NCI-H1436 (cell line): Measurements from ENCODE around the gene SETBP1.

Experiments used
- DNase-seq: peaks from one replicate; lab custom pipeline; 2025; lab: John Stamatoyannopoulos, UW

SETBP1 gene

GRCh38 chr18:44937960-44938719, 257.5 kb downstream of the SETBP1 start:
- DNase-seq = peak; percentile 70

DNA sequence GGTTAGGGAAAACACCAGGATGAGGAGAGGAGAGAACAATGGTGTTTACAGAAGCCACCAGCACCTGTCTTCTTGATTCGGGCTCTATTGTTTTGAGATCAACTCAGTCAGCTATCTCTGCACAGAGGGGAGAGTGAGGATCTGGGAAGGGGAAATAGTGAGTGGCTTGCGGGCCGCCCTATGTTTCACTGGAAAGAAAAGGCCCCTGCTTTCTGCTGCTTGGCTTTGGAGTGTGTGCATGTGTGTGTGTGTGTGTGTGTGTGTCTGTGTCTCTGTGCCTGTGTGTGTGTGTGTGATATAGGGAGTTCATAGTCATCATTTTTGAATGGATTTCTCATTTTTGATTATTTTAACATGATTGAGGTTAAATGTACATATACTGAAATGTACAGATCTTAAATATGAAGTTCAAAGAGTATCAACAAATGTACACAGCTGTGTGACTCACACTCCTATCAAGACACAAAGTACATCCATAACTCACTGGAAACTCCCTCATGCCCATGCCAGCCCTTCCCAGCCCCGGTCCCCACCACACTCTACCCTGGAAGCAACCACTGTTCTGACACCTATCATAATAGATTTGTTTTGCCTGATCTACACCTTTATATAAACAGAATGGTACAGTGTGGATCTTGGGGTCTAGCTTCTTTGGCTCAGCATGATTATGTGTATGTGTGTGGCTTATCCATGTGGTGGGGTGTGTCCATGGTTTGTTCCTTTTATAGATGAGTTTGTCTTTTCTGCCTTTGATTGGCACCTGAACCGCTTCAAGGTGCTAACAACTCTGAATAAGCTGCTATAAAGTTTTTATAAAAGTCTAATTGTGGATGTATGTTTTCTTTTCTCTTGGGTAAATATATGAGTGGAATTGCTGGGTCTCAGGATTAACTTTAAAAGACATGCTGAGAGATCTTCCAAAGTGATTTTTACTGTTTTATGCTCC, 258.3 kb downstream of the SETBP1 start:
- no peak for DNase-seq

GRCh38 chr18:44941516-44941915, 260.8 kb downstream of the SETBP1 start:
- no peak for DNase-seq

DNA sequence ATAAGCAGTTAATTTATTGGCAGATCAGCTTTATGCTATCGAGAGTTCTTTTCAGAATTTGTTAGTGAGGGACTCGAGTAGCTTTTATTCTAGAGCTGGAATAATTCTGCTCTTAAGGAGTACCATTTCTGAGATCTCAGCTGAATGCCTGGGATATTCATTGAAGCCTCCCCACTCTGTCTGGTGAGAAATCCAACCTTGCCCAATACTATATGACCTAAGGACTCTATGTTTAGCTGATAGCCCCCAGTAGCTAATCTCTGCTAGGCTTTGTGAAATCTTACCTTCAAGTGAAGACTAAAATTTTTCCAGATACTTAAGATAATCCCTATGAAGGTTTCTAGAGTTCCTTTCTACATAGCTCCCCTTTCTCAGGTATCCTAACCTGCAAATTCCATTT, 261.4 kb downstream of the SETBP1 start:
- DNase-seq = no peak

GRCh38 chr18:44943311-44943881, 262.7 kb downstream of the SETBP1 start:
- DNase-seq = no peak

GRCh38 chr18:44944461-44944860, 263.8 kb downstream of the SETBP1 start:
- DNase-seq = no peak

- DNase-seq = peak; percentile 62
Measured at GRCh38 chr18:44945888-44946401, 265.3 kb downstream of the SETBP1 start.

GRCh38 chr18:44946529-44947113, 265.9 kb downstream of the SETBP1 start:
- peak; percentile 82 for DNase-seq

GRCh38 chr18:44949967-44950366, 269.3 kb downstream of the SETBP1 start:
- DNase-seq = no peak

DNA sequence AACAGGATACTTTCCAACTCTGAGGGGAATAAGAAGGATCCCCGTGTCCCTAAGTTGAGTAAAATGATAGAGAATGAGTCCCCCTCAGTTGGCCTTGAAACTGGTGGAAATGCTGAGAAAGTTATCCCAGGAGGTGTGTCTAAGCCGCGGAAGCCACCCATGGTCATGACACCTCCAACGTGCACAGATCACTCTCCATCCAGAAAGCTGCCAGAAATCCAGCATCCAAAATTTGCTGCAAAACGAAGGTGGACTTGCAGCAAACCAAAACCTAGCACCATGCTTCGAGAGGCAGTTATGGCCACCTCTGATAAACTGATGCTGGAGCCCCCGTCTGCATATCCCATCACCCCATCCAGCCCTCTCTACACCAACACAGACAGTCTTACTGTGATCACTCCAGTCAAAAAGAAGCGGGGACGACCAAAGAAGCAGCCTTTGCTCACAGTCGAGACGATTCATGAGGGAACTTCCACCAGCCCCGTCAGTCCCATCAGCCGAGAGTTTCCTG, 270.1 kb downstream of the SETBP1 start:
- DNase-seq = no peak

DNA sequence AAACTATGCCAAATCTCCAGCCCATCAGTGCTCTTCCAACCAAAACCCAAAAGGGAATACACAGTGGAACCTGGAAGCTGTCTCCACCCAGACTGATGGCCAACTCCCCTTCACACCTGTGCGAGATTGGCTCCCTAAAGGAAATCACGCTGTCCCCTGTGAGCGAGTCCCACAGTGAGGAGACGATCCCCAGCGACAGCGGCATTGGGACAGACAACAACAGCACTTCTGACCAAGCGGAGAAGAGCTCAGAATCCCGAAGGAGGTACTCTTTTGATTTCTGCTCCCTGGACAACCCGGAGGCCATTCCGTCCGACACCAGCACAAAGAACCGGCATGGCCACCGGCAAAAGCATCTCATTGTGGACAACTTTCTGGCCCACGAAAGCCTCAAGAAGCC, 271.1 kb downstream of the SETBP1 start:
- no peak for DNase-seq

GRCh38 chr18:44954257-44954656, 273.6 kb downstream of the SETBP1 start:
- no peak for DNase-seq

- no peak for DNase-seq
Measured at GRCh38 chr18:44955825-44956224, 275.1 kb downstream of the SETBP1 start.

GRCh38 chr18:44957025-44957424, 276.3 kb downstream of the SETBP1 start:
- no peak for DNase-seq

DNA sequence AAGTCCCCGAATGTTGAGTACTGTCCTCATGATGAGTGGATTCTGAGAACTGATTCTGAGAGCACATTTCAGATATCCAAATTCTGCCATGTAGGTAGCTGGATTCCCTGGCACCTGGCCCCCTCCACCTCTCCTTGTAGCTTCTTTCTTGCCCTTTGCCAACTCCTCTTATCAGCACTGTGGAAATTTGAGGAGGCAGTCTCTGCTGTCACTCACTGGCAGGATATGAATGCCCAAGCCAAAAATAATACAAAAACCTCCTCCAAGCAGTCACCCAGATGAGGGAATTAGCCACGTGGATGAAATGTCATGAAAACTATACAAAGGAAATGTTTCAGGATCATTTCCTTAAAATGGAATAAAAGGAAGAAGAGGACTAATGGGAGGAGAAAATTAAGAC, 276.8 kb downstream of the SETBP1 start:
- no peak for DNase-seq

- no peak for DNase-seq
Measured at GRCh38 chr18:44958040-44958439, 277.4 kb downstream of the SETBP1 start.

DNA sequence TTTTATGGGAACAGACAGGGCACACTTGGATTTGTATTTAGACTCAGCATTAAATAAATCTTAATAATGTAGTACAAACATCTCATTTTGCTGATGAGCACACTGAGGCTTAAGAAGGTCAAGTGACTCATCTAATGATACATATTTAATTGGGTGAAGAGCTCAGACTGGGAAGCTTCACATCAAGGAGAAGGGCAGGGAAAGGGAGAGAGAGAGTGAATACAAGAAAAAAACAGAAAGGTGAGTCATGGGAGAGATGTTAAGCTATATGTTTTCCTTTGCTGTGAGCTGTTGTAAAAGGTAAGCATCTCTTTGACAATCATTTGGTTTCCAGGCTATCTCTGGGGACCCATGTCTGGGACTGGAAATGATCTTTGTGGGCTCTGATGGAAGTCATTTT, 277.8 kb downstream of the SETBP1 start:
- DNase-seq = no peak

- DNase-seq = no peak
Measured at GRCh38 chr18:44959013-44959412, 278.3 kb downstream of the SETBP1 start.

DNA sequence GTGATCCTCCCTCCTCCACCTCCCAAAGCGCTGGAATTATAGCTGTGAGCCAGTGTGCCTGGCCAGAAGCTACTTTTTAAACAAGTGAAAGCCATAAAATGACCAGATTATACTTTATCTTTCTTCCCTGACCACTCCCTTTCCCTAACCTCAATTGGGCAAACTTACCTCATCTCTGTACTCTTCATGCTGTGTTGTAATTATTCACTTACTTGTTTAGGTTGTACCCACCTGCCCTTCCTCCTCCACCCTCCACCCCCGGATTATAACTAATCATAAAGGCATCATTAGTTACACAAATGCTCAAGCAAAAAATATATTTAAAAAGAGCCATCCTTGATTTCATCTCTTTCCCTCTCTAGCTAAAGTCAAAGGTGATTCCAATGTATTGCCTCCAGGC, 279.9 kb downstream of the SETBP1 start:
- DNase-seq = no peak

DNA sequence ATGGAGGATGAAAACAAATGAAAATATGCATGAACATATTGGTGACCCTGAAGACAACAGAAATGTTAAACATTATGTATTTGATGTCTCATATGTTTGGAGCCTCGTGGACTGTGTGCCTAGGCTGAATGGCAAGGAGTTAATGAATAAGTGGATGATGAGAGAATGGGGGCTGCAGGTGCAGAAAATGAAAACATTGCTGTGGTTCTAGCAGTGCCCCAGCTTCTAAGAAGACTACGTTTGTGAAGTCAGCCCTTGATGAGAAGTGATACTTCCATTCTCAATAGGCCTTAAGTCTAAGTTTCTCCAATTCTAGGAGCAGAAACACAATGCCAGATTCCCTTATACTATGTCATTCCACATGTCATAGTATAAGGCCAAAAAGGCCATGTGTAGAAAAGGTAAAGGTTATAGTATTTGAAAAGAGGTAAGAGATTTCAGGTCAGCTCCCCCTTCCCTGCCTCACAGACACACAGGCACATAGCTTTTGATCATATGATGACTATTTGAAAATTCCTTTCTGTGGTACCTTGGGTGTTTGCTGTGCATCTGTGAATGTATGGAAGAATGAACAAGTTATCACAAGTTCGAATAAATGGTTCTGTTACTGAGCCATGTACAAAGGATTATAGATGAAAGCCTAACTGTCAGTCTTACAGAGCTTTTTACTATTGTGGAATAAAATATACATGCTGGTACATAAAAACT, 280.8 kb downstream of the SETBP1 start:
- no peak for DNase-seq

DNA sequence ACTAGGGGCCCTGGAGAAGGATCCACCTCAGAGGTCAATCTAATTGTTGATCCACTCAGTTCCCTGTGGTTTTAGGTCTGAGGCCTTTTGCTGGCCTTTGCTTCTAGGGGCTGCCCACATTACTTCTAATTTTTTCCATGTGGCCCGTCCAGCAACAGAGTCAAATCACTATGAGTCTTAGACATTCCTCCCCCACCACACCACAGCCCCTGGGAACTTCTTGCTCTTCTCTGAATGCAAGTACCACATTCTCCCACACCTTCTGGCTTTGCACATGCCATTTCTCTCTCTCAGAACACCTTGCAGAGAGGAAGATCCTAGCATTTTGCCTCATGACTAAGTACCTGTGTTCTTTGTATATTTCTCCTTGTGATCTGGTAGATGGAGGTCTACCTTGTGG, 286.9 kb downstream of the SETBP1 start:
- no peak for DNase-seq
